H1 (cell line): ENCODE results near the gene TMEM39B. TPM values are rescaled to one million over a fixed set of nuclear protein-coding genes. Genes with fewer than 3 reads are reported as not detected.

Experiments
- CTCF ChIA-PET: fragments of 300-600 bp; sonication (Branson Sonifier 250); formaldehyde crosslinking; loops from one replicate; lab custom pipeline; 2021; ENCODE audit not compliant: partially characterized antibody; lab: Charles Lee
- POLR2A ChIA-PET: fragments of 300-600 bp; sonication (Branson Sonifier 250); formaldehyde crosslinking; loops from one replicate; lab custom pipeline; 2021; ENCODE audit warnings: inconsistent platforms; ENCODE audit not compliant: partially characterized antibody; lab: Charles Lee
- DNase-seq, 2 experiments: peaks; one replicate each; pipeline versions ENCODE4 v3.0.0 to v3.0.0-alpha.2; 2010 to 2022; ENCODE audit warnings: low spot score in 2 of 2, low read depth in 1 of 2, mixed read lengths in 1 of 2
- FAIRE-seq: peaks from 2 replicates; lab custom pipeline; 2011; peaks lifted over from hg19 to GRCh38; lab: Jason Lieb, UNC
- H2AFZ ChIP-seq: 2 replicates; pipeline ENCODE4 v1.8.1; 2012; ENCODE audit warnings: low read length, inconsistent platforms
- H2AK5ac ChIP-seq: 2 replicates; pipeline ENCODE4 v1.6.1; 2013; ENCODE audit warnings: low read depth, low read length
- H2BK120ac ChIP-seq: replicated peaks from 2 replicates; pipeline ENCODE3; 2013; ENCODE audit warnings: low read depth, low read length, inconsistent platforms
- H2BK12ac ChIP-seq: 2 replicates; pipeline ENCODE4 v1.6.1; 2013; ENCODE audit warnings: low read depth, low read length
- H2BK15ac ChIP-seq: 2 replicates; pipeline ENCODE4 v1.6.1; 2013; ENCODE audit warnings: low read length
- H2BK20ac ChIP-seq: 2 replicates; pipeline ENCODE4 v1.6.1; 2013; ENCODE audit warnings: low read length
- H2BK5ac ChIP-seq: 2 replicates; pipeline ENCODE4 v1.6.1; 2013; ENCODE audit warnings: low read depth, low read length
- H3K14ac ChIP-seq: 2 replicates; pipeline ENCODE4 v1.6.1; 2013; ENCODE audit warnings: inconsistent platforms; ENCODE audit not compliant: insufficient read length
- H3K18ac ChIP-seq: 2 replicates; pipeline ENCODE4 v1.6.1; 2013; ENCODE audit warnings: low read length; ENCODE audit errors: extremely low read depth
- H3K23ac ChIP-seq: 2 replicates; pipeline ENCODE4 v1.6.1; 2013; ENCODE audit warnings: inconsistent platforms; ENCODE audit not compliant: insufficient read length
- H3K23me2 ChIP-seq: 2 replicates; pipeline ENCODE4 v1.6.1; 2013; ENCODE audit warnings: low read depth, low read length
- H3K27ac ChIP-seq: 2 replicates; pipeline ENCODE4 v1.6.1; 2011; ENCODE audit warnings: low read depth, low read length, inconsistent platforms
- H3K27me3 ChIP-seq, 4 experiments: replicated peaks in 1 of 4; 1 replicate in 1 of 4; 2 replicates in 3 of 4; pipeline versions ENCODE4 v1.6.1 to v1.8.1; 2011 to 2013; ENCODE audit warnings: low read length in 3 of 4, mild to moderate bottlenecking in 3 of 4, inconsistent platforms in 2 of 4, mixed read lengths in 2 of 4, moderate library complexity in 1 of 4; ENCODE audit not compliant: control insufficient read depth in 3 of 4, insufficient read depth in 3 of 4; ENCODE audit errors: extremely low read depth in 1 of 4
- H3K36me3 ChIP-seq, 4 experiments: 2 replicates each; pipeline versions ENCODE4 v1.6.1 to v1.8.1; 2011 to 2013; ENCODE audit warnings: mild to moderate bottlenecking in 4 of 4, low read length in 3 of 4, moderate library complexity in 2 of 4, control low read depth in 1 of 4, inconsistent platforms in 1 of 4; ENCODE audit not compliant: insufficient read depth in 4 of 4, control insufficient read depth in 2 of 4
- H3K4ac ChIP-seq: replicated peaks from 2 replicates; pipeline ENCODE3; 2013; ENCODE audit warnings: low read length, low read depth, mixed read lengths, inconsistent platforms; ENCODE audit not compliant: insufficient read length
- H3K4me1 ChIP-seq, 4 experiments: replicated peaks in 1 of 4; 1 replicate in 1 of 4; 2 replicates in 3 of 4; pipeline versions ENCODE4 v1.6.1 to v1.8.1; 2011 to 2013; ENCODE audit warnings: low read length in 3 of 4, inconsistent platforms in 2 of 4, mixed read lengths in 1 of 4; ENCODE audit not compliant: insufficient read depth in 4 of 4, control insufficient read depth in 3 of 4
- H3K4me2 ChIP-seq, 2 experiments: 2 replicates each; pipeline versions ENCODE4 v1.6.1 to v1.8.1; 2011 to 2013; ENCODE audit warnings: low read depth in 2 of 2, low read length in 2 of 2, control low read depth in 1 of 2, inconsistent platforms in 1 of 2, mild to moderate bottlenecking in 1 of 2; ENCODE audit not compliant: insufficient read depth in 1 of 2
- H3K4me3 ChIP-seq, 4 experiments: fragments of 200-600, 300-600 bp in 1 of 4; sonication (generic), shearing (Covaris generic), sonication (Bioruptor Twin) in 1 of 4; 2 replicates each; pipeline versions ENCODE4 v1.5.1 to v1.8.1; 2011 to 2016; ENCODE audit warnings: low read length in 4 of 4, low read depth in 3 of 4, control low read depth in 2 of 4, inconsistent platforms in 2 of 4, mild to moderate bottlenecking in 2 of 4, mixed read lengths in 1 of 4, moderate library complexity in 1 of 4; ENCODE audit not compliant: insufficient read depth in 2 of 4; ENCODE audit errors: extremely low read depth in 1 of 4
- H3K56ac ChIP-seq: replicated peaks from 2 replicates; pipeline ENCODE3; 2013; ENCODE audit warnings: low read depth, mild to moderate bottlenecking, mixed read lengths, low read length, inconsistent platforms; ENCODE audit not compliant: insufficient read length
- H3K79me1 ChIP-seq: 2 replicates; pipeline ENCODE4 v1.6.1; 2013; ENCODE audit warnings: low read depth, low read length, control low read depth
- H3K79me2 ChIP-seq, 2 experiments: 2 replicates each; pipeline versions ENCODE4 v1.6.1 to v1.8.1; 2012 to 2013; ENCODE audit warnings: low read length in 2 of 2, mild to moderate bottlenecking in 2 of 2, inconsistent platforms in 1 of 2; ENCODE audit not compliant: insufficient read depth in 2 of 2, control insufficient read depth in 1 of 2
- H3K9ac ChIP-seq, 4 experiments: replicated peaks in 1 of 4; 1 replicate in 1 of 4; 2 replicates in 3 of 4; pipeline versions ENCODE4 v1.6.1 to v1.8.1; 2011 to 2013; ENCODE audit warnings: low read depth in 3 of 4, low read length in 3 of 4, control low read depth in 2 of 4, mild to moderate bottlenecking in 2 of 4, moderate library complexity in 2 of 4, inconsistent platforms in 1 of 4; ENCODE audit errors: extremely low read depth in 1 of 4
- H3K9me3 ChIP-seq, 2 experiments: 2 replicates each; pipeline versions ENCODE4 v1.6.1 to v1.8.1; 2012 to 2013; ENCODE audit warnings: mild to moderate bottlenecking in 2 of 2, moderate library complexity in 2 of 2, control low read depth in 1 of 2, inconsistent platforms in 1 of 2, low read depth in 1 of 2, low read length in 1 of 2, mixed read lengths in 1 of 2; ENCODE audit not compliant: insufficient read depth in 2 of 2
- H4K20me1 ChIP-seq, 2 experiments: replicated peaks in 1 of 2; 2 replicates each; pipeline versions ENCODE3 to v1.8.1; 2011 to 2013; ENCODE audit warnings: inconsistent platforms in 2 of 2, low read length in 2 of 2, mild to moderate bottlenecking in 1 of 2; ENCODE audit not compliant: insufficient read depth in 2 of 2, control insufficient read depth in 1 of 2
- H4K5ac ChIP-seq: 2 replicates; pipeline ENCODE4 v1.6.1; 2013; ENCODE audit warnings: low read length, low read depth, mixed read lengths, inconsistent platforms; ENCODE audit not compliant: insufficient read length
- H4K8ac ChIP-seq: 2 replicates; pipeline ENCODE4 v1.8.0; 2013; ENCODE audit warnings: mild to moderate bottlenecking, moderate library complexity, low read length, inconsistent platforms; ENCODE audit not compliant: insufficient read depth; ENCODE audit errors: extremely low read depth
- H4K91ac ChIP-seq: replicated peaks from 2 replicates; pipeline ENCODE3; 2013; ENCODE audit warnings: low read length, mixed read lengths, inconsistent platforms; ENCODE audit not compliant: insufficient read length
- CHD2 ChIP-seq: IDR thresholded peaks from 2 replicates; pipeline ENCODE4 v1.6.1; 2012; ENCODE audit warnings: low read length, improper control_type of control experiment
- CTBP2 ChIP-seq: IDR thresholded peaks from 2 replicates; pipeline ENCODE4 v1.7.0; 2011; ENCODE audit warnings: borderline replicate concordance, mild to moderate bottlenecking, moderate library complexity, mixed read lengths, low read length; ENCODE audit not compliant: insufficient read depth, insufficient read length
- EZH2 ChIP-seq: fragments of 200-600 bp; sonication (generic); IDR thresholded peaks from 2 replicates; pipeline ENCODE4 v1.7.1; 2012; ENCODE audit warnings: low read depth, mild to moderate bottlenecking, moderate library complexity, low read length, inconsistent platforms; ENCODE audit not compliant: severe bottlenecking
- GTF2F1 ChIP-seq: IDR thresholded peaks from 2 replicates; pipeline ENCODE4 v1.6.1; 2012; ENCODE audit warnings: low read depth, low read length, improper control_type of control experiment, borderline replicate concordance
- MAFK ChIP-seq: IDR thresholded peaks from 2 replicates; pipeline ENCODE4 v1.6.1; 2012; ENCODE audit warnings: low read depth, mild to moderate bottlenecking, improper control_type of control experiment, low read length
- RNF2 ChIP-seq: fragments of 200-900, 300-1000 bp; sonication (generic); IDR thresholded peaks from 2 replicates; pipeline ENCODE4 v1.7.1; 2016; ENCODE audit warnings: borderline replicate concordance, low read depth, mild to moderate bottlenecking, antibody characterized with exemption, low read length; ENCODE audit not compliant: poor library complexity, severe bottlenecking; ENCODE audit errors: missing control alignments
- SAP30 ChIP-seq: fragments of 300-600 bp; sonication (generic); IDR thresholded peaks from 2 replicates; pipeline ENCODE4 v1.7.1; 2012; ENCODE audit warnings: low read length, moderate library complexity, mild to moderate bottlenecking, inconsistent platforms; ENCODE audit not compliant: insufficient read depth, insufficient replicate concordance
- SIRT6 ChIP-seq: IDR thresholded peaks from one replicate; pipeline ENCODE4 v1.7.1; 2012; ENCODE audit warnings: low read length, inconsistent platforms
- SP4 ChIP-seq: IDR thresholded peaks from 2 replicates; pipeline ENCODE4 v1.6.1; 2012; ENCODE audit warnings: low read length, inconsistent platforms
- SUZ12 ChIP-seq: fragments of 200-600 bp; sonication (generic); IDR thresholded peaks from 2 replicates; pipeline ENCODE4 v1.6.1; 2012; ENCODE audit warnings: mild to moderate bottlenecking, inconsistent platforms, low read length, moderate library complexity, mixed read lengths
- TCF12 ChIP-seq: IDR thresholded peaks from 2 replicates; pipeline ENCODE4 v1.6.1; 2011; ENCODE audit warnings: low read depth, mild to moderate bottlenecking, low read length
- WGBS, 2 experiments: shearing (Covaris generic) in 1 of 2; methylation state at CpG; one replicate each; pipeline versions ENCODE4 v1.1.6 to v1.1.7; 2013 to 2015; ENCODE audit warnings: low lambda C conversion rate in 2 of 2, mixed read lengths in 2 of 2, inconsistent platforms in 1 of 2, low coverage in 1 of 2, missing lambda C conversion rate in 1 of 2; ENCODE audit not compliant: insufficient replicate concordance in 2 of 2, insufficient coverage in 1 of 2, insufficient read length in 1 of 2; ENCODE audit errors: extremely low coverage in 1 of 2, missing lambda C conversion rate in 1 of 2; 5-methylcytosine and 5-hydroxymethylcytosine counted together
- polyA plus RNA-seq, 7 experiments: library from polyadenylated mRNA; depleted of rRNA in 3 of 7; stranded (reverse) in 5 of 7; unstranded in 2 of 7; fragments of >200 nt in 5 of 7; fragments of 200-250 nt in 2 of 7; gene quantifications; 1 replicate in 5 of 7; 2 replicates in 1 of 7; 4 replicates in 1 of 7; pipeline versions ENCODE4 v1.2.1 to v1.2.3, GENCODE V29; 2011 to 2013; ENCODE audit warnings: missing spikeins in 2 of 7, mixed read lengths in 2 of 7
- total RNA-seq: library from RNA; stranded (reverse); fragmentation: NEBNext Ultra II Directional; extraction: Animal tissue kit (Norgen Biotek cat#: 25700); gene quantifications from 2 replicates; pipeline ENCODE4 v1.2.1, GENCODE V29; 2021
- TF ChIP-seq, protein P1 (sequence below): IDR thresholded peaks from 2 replicates; pipeline ENCODE4 v1.6.1; 2011; ENCODE audit warnings: low read length, improper control_type of control experiment

The TMEM39B gene
- total and polyA plus RNA-seq, 2 of the 8 experiments (the other 6 are each of a cell fraction or from before 2014, with no cell fraction given): 25.3 to 32.7 TPM

DNA sequence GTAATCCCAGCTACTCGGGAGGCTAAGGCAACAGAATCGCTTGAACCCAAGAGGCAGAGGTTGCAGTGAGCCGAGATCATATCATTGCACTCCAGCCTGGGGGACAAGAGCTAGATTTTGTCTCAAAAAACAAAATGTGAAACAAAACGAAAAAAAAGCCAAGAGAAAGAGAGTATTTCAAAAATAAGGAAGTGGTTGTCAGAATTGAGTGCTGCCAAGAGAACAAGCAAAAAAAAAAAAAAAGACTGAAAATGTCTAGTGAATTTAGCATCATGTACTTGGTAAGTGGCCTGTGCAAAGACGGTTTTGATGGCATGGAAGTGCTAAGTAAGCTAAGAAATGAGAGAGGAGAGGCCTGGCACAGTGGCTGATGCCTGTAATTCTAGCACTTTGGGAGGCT lies 49.4 kb downstream of the TMEM39B start:
- H4K20me1 ChIP-seq: peaks cover 2 to 7% of the 10 kb centered on the region in 2 experiments
- WGBS, 2 experiments: 93% methylated on average over 5 of the region's 5 CpGs; no CpG with 5 or more reads in 1 of the 2 experiments
- CTCF ChIA-PET: interaction anchor here (3.0 kb wide), 1 partner anchor 13 kb away, joined by 13 read pairs; the partner anchor contains the start of gene KPNA6

More for the DNA sequence above, 49.4 kb downstream of the TMEM39B start:
- Histone ChIP-seq H2BK120ac (no peak overlapping the region), H3K23ac (no peak overlapping the region), H4K5ac (no peak overlapping the region), H3K27me3 (no peaks in the 10 kb centered on the region), H2BK15ac (no peak overlapping the region), H3K4me2 (no peak overlapping the region), H3K4ac (no peak overlapping the region), H3K14ac (no peak overlapping the region), H3K9ac (no peak overlapping the region), H3K79me1 (peaks cover 3% of the 10 kb centered on the region; the same call in 1 of the 2 replicates), H3K56ac (no peak overlapping the region), H3K79me2 (peaks cover 4 to 75% of the 10 kb centered on the region in 2 experiments; a peak in 3 of 4 replicates), H2BK20ac (no peak overlapping the region), H4K91ac (no peak overlapping the region), H2BK5ac (no peak overlapping the region), H2AK5ac (no peak overlapping the region), H2BK12ac (no peak overlapping the region), H3K18ac (no peak overlapping the region), H3K9me3 (no peaks in the 10 kb centered on the region), H3K36me3 (no peaks in the 10 kb centered on the region), H3K4me3 (no peak overlapping the region), H4K8ac (no peak overlapping the region), H3K4me1 (no peaks in the 10 kb centered on the region; a peak in 1 of 7 replicates), H3K23me2 (no peaks in the 10 kb centered on the region), H2AFZ (no peak overlapping the region), H3K27ac (no peak overlapping the region)
- no peak for TF ChIP-seq GTF2F1
- no peak for TF ChIP-seq SIRT6
- TF ChIP-seq SAP30: no peak
- no peak for TF ChIP-seq RNF2
- TF ChIP-seq TCF12: no peak
- TF ChIP-seq CHD2: no peak
- TF ChIP-seq, protein P1, sequence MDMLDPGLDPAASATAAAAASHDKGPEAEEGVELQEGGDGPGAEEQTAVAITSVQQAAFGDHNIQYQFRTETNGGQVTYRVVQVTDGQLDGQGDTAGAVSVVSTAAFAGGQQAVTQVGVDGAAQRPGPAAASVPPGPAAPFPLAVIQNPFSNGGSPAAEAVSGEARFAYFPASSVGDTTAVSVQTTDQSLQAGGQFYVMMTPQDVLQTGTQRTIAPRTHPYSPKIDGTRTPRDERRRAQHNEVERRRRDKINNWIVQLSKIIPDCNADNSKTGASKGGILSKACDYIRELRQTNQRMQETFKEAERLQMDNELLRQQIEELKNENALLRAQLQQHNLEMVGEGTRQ: no peak
- no peak for TF ChIP-seq SUZ12
- no peak for TF ChIP-seq CTBP2
- no peak for TF ChIP-seq SP4
- no peak for TF ChIP-seq EZH2
- TF ChIP-seq MAFK: no peak
- DNase-seq: no peak
- no peak for FAIRE-seq
- POLR2A ChIA-PET: interaction anchor here (1.0 to 4.2 kb wide), 4 partner anchors 8 to 20 kb away, joined by 3 to 21 read pairs (median 13); partner anchors contain the start of gene KPNA6
